Memory B cell (primary cell): ENCODE results near the gene SEC16A.

Experiments
- ATAC-seq: fragments of 150-1000 bp; cut with Tn5 transposase; 2 replicates; pipeline ENCODE4 v1.10.0; 2021; ENCODE audit warnings: low read depth, mild to moderate bottlenecking, moderate library complexity
- DNase-seq, 2 donors: peaks; one replicate each; pipeline ENCODE4 v3.0.0; 2022; ENCODE audit warnings: low spot score in 2 of 2
- H3K27ac Mint-ChIP-seq: one replicate; pipeline ENCODE4 v1.8.0; 2022; ENCODE audit warnings: mild to moderate bottlenecking, moderate library complexity, mixed read lengths
- H3K27me3 Mint-ChIP-seq: one replicate; pipeline ENCODE4 v1.8.0; 2022; ENCODE audit warnings: mixed read lengths
- H3K36me3 Mint-ChIP-seq: one replicate; pipeline ENCODE4 v1.8.0; 2022; ENCODE audit warnings: mild to moderate bottlenecking, mixed read lengths
- H3K4me1 Mint-ChIP-seq: one replicate; pipeline ENCODE4 v1.8.0; 2022; ENCODE audit warnings: mixed read lengths
- H3K4me3 Mint-ChIP-seq: one replicate; pipeline ENCODE4 v1.8.0; 2022; ENCODE audit warnings: mild to moderate bottlenecking, moderate library complexity, mixed read lengths
- H3K9me3 Mint-ChIP-seq: one replicate; pipeline ENCODE4 v1.8.0; 2022; ENCODE audit warnings: mixed read lengths

Gene SEC16A

DNA sequence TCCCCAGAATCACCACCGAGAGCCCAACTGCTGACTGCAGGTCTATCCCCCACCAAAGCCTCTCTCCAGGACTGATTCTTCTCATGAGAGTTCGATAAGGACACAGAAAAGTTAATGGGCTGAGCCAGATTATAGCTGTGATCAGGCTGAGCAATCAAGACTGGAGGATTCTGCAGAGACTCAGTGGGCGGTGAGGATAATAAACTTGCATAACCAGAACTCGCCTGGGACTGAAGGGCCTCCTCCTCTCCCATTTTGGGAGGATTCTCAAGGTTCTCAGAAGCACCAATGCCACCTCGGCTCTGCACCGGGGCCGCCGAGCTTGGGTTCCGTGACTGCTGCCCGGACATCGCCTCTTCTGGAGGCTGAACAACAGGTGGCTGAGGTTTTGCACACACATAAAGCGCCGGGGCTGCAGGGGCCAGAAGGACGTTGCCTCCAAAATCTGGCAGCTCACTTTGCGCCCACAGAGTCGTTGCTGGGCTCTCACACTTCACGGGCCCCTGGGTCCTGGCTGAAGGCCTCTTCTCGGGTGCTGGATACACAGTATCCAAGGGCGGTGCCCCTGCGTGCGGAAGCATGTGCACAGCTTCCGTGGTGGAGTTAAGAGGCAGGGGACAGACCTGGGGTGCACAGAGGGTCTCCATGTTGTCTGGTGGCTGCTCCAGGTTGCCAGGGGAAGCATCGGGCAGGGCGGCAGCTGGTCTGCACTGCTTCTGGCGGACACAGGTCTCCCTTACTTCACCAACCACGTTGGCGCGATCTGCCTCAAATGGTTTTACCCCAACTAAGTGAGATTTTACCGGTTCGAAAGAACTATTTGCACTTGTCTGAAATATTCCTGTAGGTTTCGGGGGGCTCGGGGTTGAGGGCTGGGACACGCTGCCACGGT lies 7.6 kb downstream of the SEC16A start:
- no peak for ATAC-seq
- Mint-ChIP-seq H3K4me1 (peaks cover 2% of the 10 kb centered on the region), H3K27ac (no peak overlapping the region), H3K36me3 (peaks cover 12% of the 10 kb centered on the region), H3K27me3 (no peaks in the 10 kb centered on the region), H3K9me3 (no peaks in the 10 kb centered on the region), H3K4me3 (no peak overlapping the region)
- no peak for DNase-seq

DNA sequence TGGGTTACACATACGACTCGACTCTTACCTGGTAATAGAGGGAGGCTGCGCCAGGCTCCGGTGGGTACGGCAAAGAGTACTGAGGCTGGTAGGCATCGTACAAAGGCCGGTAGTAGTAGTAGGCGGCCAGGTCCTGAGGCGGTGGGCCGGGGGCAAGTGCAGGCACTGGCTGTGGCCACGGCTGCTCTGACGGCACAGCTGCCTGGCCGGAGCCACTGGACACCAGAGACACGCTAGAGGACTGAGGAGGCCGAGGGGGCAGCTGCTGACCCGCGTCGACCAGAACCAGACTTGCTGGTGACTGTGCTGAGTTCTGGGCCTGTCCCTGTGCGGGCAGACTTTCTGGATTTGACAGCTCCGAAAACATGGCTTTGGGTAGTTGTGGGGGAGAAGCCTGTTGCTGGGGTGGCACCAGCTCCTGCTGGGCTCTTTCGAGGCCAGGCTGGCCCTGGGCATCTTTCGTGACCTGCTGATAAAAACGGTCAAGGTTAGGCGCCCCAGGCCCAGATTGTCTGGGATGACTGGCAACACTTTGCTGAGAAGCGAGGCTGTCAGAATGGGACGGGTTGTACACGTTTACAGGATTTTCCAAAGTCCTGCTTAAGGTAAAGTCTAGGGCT lies 8.7 kb downstream of the SEC16A start:
- H3K4me3 Mint-ChIP-seq = no peak overlapping the region
- H3K9me3 Mint-ChIP-seq = no peaks in the 10 kb centered on the region
- DNase-seq (no peak), ATAC-seq (no peak)
- no peak overlapping the region for H3K27ac Mint-ChIP-seq
- no peaks in the 10 kb centered on the region for H3K27me3 Mint-ChIP-seq
- no peaks in the 10 kb centered on the region for H3K4me1 Mint-ChIP-seq
- peaks cover 9% of the 10 kb centered on the region for H3K36me3 Mint-ChIP-seq

DNA sequence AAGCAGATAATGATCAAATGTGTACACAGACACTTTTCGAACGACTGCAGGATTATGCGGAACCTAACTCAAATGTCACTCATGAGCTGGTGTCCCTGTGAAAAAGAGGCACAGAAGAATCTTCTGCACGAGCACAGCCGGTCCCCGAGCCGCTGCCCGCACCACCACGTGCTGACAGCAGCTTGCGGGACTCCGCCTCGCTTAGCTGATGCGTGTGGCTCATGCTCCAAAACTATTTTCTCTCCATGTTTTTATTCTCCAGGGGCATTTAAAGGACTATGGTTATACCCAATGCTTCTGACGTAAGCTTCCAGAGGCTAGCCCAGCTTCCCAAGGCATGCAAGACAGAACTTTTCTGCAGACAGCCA lies 9.5 kb downstream of the SEC16A start:
- H3K4me3 Mint-ChIP-seq = no peak overlapping the region

DNA sequence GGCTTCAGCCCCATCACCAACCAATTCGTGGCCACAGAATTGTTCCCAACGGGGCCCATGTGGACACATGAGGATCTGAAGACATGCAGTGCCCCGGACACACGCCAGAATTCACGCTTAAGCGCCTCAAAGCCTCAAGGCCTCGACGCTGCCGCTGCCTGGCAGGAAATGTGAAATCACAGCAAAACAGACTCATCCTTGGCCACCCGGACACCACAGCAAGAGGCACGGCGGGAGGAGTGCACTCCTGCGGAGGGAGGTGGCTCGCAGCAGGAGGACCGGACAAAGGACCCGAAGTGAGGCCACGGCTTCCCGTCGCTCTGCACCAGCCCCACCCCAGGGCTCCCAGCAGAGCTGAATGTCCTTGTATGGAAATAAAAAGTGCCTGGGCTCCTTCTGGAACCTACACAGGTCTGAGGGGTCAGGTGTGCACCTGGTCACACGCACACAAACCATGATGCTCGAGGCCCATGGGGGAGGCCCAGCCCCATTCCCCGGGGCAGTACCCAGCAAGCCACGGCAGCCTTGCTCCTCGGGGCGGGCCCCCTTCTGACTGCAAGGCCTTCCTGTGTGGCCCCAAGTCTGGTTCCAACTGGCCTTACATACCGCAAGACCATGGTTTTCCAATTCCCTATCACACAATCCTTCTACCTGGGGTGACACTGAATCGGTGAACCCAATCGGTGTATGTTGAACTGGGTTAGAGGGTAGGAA lies 10.0 kb downstream of the SEC16A start:
- ATAC-seq = no peak
- Mint-ChIP-seq H3K9me3 (no peaks in the 10 kb centered on the region), H3K4me3 (no peak overlapping the region), H3K4me1 (no peaks in the 10 kb centered on the region), H3K27ac (no peak overlapping the region), H3K27me3 (no peaks in the 10 kb centered on the region), H3K36me3 (peaks cover 9% of the 10 kb centered on the region)
- DNase-seq = no peak

More for the DNA sequence above, 9.5 kb downstream of the SEC16A start:
- Mint-ChIP-seq H3K9me3 (no peaks in the 10 kb centered on the region), H3K4me1 (no peaks in the 10 kb centered on the region), H3K27me3 (no peaks in the 10 kb centered on the region), H3K27ac (no peak overlapping the region), H3K36me3 (peaks cover 9% of the 10 kb centered on the region)
- DNase-seq = no peak
- ATAC-seq = no peak

DNA sequence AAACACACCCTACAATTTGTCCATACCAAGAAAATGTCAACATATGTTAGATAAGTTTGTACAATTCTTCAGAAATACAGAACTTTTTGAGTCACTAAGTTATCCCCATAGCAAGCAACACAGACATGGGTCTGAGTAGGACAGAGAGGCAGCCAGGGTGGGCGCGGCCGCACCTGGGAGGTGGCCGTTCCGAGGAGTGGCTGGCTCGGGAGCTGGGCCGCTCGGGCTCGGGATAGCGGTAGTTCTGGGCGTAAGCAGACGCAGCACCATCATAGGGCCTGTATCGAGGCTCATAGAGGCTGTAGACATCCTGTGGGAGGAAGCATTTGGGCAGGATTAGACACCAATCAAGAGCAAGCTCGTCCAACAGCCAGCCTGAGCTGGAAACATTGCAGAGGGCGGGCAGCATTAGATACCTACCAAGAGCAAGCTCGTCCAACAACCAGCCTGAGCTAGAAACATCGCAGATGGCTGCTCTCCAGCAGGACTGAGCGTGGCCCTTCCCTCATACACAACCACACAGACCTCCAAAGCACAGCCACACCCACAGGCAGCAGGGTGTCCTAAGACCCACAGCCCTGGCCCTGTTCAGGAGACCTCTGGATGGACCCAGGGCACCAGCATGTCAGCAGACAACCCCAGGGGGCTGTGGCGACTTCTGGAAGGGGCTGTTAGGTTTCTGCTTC lies 10.9 kb downstream of the SEC16A start:
- Mint-ChIP-seq H3K27me3 (no peaks in the 10 kb centered on the region), H3K4me1 (no peaks in the 10 kb centered on the region), H3K36me3 (peaks cover 9% of the 10 kb centered on the region), H3K9me3 (no peaks in the 10 kb centered on the region), H3K27ac (no peak overlapping the region), H3K4me3 (no peak overlapping the region)
- ATAC-seq (no peak), DNase-seq (no peak)

DNA sequence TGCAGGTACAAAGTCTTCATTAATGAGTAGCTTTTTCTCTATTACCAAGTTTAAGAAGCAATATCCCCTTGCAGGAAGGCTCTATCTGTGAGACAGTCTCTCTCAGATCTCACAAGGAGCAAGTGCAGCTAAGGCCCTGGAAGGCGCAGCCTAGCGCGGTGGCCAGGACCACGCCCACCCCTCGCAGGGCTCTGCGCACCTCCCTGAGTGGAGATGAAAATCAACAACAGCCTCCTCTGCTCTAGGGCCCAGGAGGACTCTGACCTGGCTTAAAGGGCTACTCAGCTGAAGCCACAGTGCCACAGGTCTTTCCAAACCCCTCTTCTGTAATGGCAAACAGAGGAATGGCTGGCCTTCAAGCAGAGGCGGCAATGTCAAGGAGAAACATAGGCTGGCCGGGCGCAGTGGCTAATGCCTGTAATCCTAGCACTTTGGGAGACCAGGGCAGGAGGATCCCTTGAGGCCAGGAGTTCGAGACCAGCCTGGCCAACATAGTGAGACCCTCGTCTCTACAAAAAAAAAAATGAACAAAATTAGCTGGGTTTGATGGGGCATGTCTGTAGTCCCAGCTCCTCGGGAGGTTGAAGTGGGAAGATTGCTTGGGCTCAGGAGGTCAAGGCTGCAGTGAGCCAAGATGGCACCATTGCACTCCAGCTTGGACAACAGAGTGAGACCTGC lies 11.9 kb downstream of the SEC16A start:
- Mint-ChIP-seq H3K27me3 (no peaks in the 10 kb centered on the region), H3K4me1 (no peaks in the 10 kb centered on the region), H3K9me3 (no peaks in the 10 kb centered on the region), H3K36me3 (peaks cover 12% of the 10 kb centered on the region), H3K4me3 (no peak overlapping the region), H3K27ac (no peak overlapping the region)
- ATAC-seq (no peak), DNase-seq (no peak)

DNA sequence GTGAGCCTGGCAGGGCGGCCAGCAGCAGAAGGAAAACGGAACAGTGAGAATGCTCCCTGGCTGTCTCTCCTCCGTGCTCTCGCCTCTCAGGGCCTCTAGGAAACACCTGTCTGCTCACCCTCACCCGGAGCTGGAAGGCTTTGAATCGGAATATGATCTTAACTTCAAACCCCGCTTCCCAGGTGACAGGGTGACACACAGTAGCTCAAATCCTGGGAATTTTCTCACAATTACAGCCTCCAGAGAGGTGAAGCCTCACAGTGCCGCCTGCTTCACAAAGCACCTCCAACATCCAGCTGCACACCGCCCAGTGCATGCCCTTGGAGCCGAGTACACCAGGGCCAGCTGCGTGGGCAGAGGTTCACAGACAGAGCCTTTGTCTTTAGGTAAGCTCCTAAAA lies 12.5 kb downstream of the SEC16A start:
- ATAC-seq = no peak
- no peak overlapping the region for H3K27ac Mint-ChIP-seq
- no peak for DNase-seq
- H3K36me3 Mint-ChIP-seq = peaks cover 13% of the 10 kb centered on the region
- no peak overlapping the region for H3K4me3 Mint-ChIP-seq
- H3K27me3 Mint-ChIP-seq = no peaks in the 10 kb centered on the region
- H3K4me1 Mint-ChIP-seq = no peaks in the 10 kb centered on the region
- no peaks in the 10 kb centered on the region for H3K9me3 Mint-ChIP-seq

DNA sequence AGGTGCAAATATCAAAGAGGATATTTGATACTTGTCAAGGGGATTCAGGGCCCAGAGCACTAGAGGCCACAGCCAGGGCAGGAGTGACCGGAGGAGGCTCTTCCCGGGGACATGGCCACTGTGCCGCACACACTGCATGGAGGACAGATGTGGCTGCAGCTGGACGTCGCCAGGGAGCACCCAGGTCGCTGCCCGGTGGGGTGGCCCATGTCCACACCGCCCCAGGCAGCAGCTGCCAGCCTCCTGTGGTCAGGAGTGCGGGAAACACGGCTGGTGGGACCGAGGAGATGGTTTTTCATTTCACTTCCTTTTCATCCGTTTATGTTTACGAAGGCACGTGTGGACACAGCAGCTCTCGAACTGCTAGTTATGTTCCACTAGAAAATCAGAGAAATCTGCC lies 15.1 kb downstream of the SEC16A start:
- Mint-ChIP-seq H3K36me3 (peaks cover 21% of the 10 kb centered on the region), H3K27me3 (no peaks in the 10 kb centered on the region), H3K27ac (no peak overlapping the region), H3K9me3 (no peaks in the 10 kb centered on the region), H3K4me3 (no peak overlapping the region), H3K4me1 (no peaks in the 10 kb centered on the region)
- no peak for DNase-seq
- ATAC-seq = no peak

DNA sequence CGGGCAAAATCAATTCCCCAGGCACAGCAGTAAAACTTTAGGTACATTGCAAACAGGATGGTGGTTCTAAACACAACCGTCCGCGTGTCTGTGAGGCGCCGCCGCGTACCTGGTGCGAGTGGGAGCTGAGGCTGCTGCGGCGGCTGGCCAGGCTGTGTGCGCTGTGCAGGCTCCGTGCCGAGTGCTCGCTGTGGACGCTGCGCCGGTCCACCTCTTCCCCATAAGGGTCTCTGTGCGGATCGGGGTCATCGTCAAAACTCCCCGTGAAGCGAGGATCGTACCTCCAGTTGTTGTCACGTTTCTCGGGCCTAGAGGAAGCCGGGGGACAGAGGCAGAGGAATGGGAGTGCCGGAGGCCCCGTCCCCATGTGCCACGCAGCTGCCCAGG lies 16.7 kb downstream of the SEC16A start:
- no peak overlapping the region for H3K27ac Mint-ChIP-seq
- ATAC-seq = no peak
- H3K4me3 Mint-ChIP-seq = no peak overlapping the region
- H3K27me3 Mint-ChIP-seq = no peaks in the 10 kb centered on the region
- H3K4me1 Mint-ChIP-seq = no peaks in the 10 kb centered on the region
- H3K9me3 Mint-ChIP-seq = no peaks in the 10 kb centered on the region
- peaks cover 25% of the 10 kb centered on the region for H3K36me3 Mint-ChIP-seq
- DNase-seq = no peak

DNA sequence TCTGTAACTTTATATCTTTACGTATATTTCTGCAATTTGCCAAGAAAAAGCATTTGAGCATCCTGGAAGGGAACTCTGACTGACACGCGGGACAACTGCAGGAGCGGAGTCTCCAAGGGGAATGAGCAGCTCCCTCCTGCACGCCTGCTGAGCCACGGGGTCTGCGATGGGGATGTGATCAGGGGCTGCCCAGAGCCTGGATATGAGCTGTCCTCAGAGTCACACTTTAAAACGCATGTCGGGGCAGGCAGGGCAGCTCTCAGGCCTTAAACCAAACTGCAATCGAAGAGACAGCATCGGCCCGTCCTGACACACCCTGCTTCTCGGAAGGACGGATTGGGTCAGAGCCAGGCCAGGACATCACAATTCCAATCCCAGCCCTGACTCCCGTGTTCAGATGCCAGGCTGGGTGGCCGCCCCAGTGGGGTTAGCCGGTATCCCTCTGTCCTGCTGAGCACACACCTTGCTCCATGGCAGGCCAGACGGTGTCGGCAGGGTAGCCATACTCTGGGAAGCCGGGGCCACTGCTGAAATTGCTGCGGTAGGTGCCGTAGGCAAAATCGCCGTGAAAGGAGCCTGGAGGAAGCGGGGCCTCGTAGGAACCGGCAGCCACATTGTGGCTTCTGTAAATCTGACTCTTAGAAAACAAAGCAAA lies 17.2 kb downstream of the SEC16A start:
- Mint-ChIP-seq H3K27ac (no peak overlapping the region), H3K4me1 (no peaks in the 10 kb centered on the region), H3K27me3 (no peaks in the 10 kb centered on the region), H3K9me3 (no peaks in the 10 kb centered on the region), H3K36me3 (peaks cover 23% of the 10 kb centered on the region), H3K4me3 (no peak overlapping the region)
- DNase-seq (no peak), ATAC-seq (no peak)

DNA sequence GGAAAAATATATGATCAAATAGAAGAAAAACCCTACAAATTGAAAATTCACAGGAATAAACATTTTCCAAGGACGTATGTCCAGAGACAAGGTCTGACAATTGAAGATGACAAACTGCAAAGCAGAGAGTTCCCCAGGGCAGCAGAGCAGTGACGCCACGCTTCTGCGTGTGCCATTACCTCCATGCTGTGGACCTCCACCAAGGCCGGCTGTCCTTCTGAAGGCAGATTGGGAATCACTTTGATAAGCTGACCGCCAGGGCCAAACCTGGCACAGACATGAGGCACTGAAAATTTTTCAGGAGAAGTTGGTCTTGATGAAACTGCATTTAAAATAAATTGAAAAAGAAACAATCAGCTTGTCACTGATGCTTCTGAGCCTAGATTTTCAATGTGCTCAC lies 18.6 kb downstream of the SEC16A start:
- ATAC-seq (no peak), DNase-seq (no peak)
- Mint-ChIP-seq H3K9me3 (no peaks in the 10 kb centered on the region), H3K27ac (no peak overlapping the region), H3K27me3 (no peaks in the 10 kb centered on the region), H3K36me3 (peaks cover 28% of the 10 kb centered on the region), H3K4me1 (no peaks in the 10 kb centered on the region), H3K4me3 (no peak overlapping the region)

DNA sequence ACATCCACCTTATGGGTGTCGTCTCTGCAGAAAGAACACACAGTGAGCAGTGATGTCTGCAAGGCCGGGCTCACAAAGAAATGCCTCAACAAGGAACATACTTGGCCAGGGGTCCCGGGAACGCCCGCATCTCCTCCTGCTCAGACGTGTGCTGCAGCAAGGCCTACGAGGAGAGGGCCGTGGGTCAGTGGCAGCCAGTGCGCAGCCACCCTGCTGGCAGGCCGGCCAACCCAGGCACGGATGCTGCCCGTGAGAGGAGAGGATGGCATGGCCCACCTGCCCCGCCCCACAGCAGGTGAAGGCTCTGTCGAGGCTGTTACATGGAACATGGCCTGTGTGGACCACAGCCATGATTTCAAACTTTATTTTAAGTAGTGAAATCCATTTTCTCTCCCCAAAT lies 19.3 kb downstream of the SEC16A start:
- Mint-ChIP-seq H3K4me3 (no peak overlapping the region), H3K27ac (no peak overlapping the region), H3K36me3 (peaks cover 34% of the 10 kb centered on the region), H3K27me3 (no peaks in the 10 kb centered on the region), H3K9me3 (no peaks in the 10 kb centered on the region), H3K4me1 (no peaks in the 10 kb centered on the region)
- DNase-seq (no peak), ATAC-seq (no peak)

DNA sequence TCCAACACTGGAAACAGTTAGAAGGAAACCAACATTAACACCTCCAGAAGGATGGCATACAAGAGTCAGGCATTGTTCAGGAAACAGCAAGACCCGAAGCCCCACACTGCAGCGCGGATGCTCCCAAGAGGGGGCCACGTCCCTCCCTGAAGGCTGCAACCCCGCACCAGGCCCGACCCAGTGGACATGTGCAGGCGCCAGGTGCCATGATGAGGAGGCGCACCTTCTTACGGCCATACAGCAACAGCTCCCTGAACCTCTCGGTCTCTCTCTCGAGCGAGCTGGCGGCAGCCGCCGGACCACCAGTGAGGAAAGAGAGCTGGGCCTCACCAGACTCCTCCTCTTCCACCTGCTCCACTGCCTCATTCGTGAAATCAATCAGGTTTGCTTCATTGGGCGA lies 20.2 kb downstream of the SEC16A start:
- H3K4me3 Mint-ChIP-seq = no peak overlapping the region
- H3K27ac Mint-ChIP-seq = no peak overlapping the region
- H3K36me3 Mint-ChIP-seq = peaks cover 33% of the 10 kb centered on the region
- H3K27me3 Mint-ChIP-seq = no peaks in the 10 kb centered on the region
- no peaks in the 10 kb centered on the region for H3K4me1 Mint-ChIP-seq
- DNase-seq (no peak), ATAC-seq (no peak)
- no peaks in the 10 kb centered on the region for H3K9me3 Mint-ChIP-seq
